ENCODE results near the gene CHST15.

Gene CHST15

GRCh38 chr10:124117511-124117785 is 24.1 kb upstream of the CHST15 start:
- no peak for TF ChIP-seq GATA2 (IDR thresholded peaks at IDR 0.05; ENCODE audit: low read depth, low read length)
- no peak for TF ChIP-seq GATA3 (IDR thresholded peaks at IDR 0.05; ENCODE audit: low read depth, low read length)

GRCh38 chr10:124116771-124117510 is 23.5 kb upstream of the CHST15 start:
- TF ChIP-seq GATA2 (IDR thresholded peaks at IDR 0.05; ENCODE audit: low read depth, low read length) (peak; percentile 86), GATA3 (IDR thresholded peaks at IDR 0.05; ENCODE audit: low read depth, low read length) (no peak)

GRCh38 chr10:124114696-124115095 is 21.3 kb upstream of the CHST15 start:
- TF ChIP-seq GATA2 (IDR thresholded peaks at IDR 0.05; ENCODE audit: low read depth, low read length) (no peak), GATA3 (IDR thresholded peaks at IDR 0.05; ENCODE audit: low read depth, low read length) (no peak)

GRCh38 chr10:124112891-124113580 is 19.6 kb upstream of the CHST15 start:
- TF ChIP-seq GATA3 (IDR thresholded peaks at IDR 0.05; ENCODE audit: low read depth, low read length), result no peak
- TF ChIP-seq GATA2 (IDR thresholded peaks at IDR 0.05; ENCODE audit: low read depth, low read length), result no peak

GRCh38 chr10:124110882-124111281 is 17.5 kb upstream of the CHST15 start:
- TF ChIP-seq GATA3 (IDR thresholded peaks at IDR 0.05; ENCODE audit: low read depth, low read length) (no peak), GATA2 (IDR thresholded peaks at IDR 0.05; ENCODE audit: low read depth, low read length) (peak; percentile 58; the same call in 1 of the 2 replicates)

GRCh38 chr10:124109261-124109660 is 15.9 kb upstream of the CHST15 start:
- TF ChIP-seq GATA2 (IDR thresholded peaks at IDR 0.05; ENCODE audit: low read depth, low read length) (no peak), GATA3 (IDR thresholded peaks at IDR 0.05; ENCODE audit: low read depth, low read length) (no peak)

GRCh38 chr10:124107072-124107471 is 13.7 kb upstream of the CHST15 start:
- TF ChIP-seq GATA3 (IDR thresholded peaks at IDR 0.05; ENCODE audit: low read depth, low read length), result no peak
- TF ChIP-seq GATA2 (IDR thresholded peaks at IDR 0.05; ENCODE audit: low read depth, low read length), result no peak

GRCh38 chr10:124106241-124106879 is 13.0 kb upstream of the CHST15 start:
- TF ChIP-seq GATA2 (IDR thresholded peaks at IDR 0.05; ENCODE audit: low read depth, low read length) (no peak), GATA3 (IDR thresholded peaks at IDR 0.05; ENCODE audit: low read depth, low read length) (no peak)

- TF ChIP-seq GATA2 (IDR thresholded peaks at IDR 0.05; ENCODE audit: low read depth, low read length) (no peak), GATA3 (IDR thresholded peaks at IDR 0.05; ENCODE audit: low read depth, low read length) (no peak)
Observed at GRCh38 chr10:124105594-124105993, 12.2 kb upstream of the CHST15 start.

- TF ChIP-seq GATA2 (IDR thresholded peaks at IDR 0.05; ENCODE audit: low read depth, low read length) (no peak), GATA3 (IDR thresholded peaks at IDR 0.05; ENCODE audit: low read depth, low read length) (no peak)
Observed at GRCh38 chr10:124105045-124105444, 11.6 kb upstream of the CHST15 start.

GRCh38 chr10:124104011-124104627 is 10.7 kb upstream of the CHST15 start:
- TF ChIP-seq GATA2 (IDR thresholded peaks at IDR 0.05; ENCODE audit: low read depth, low read length) (no peak), GATA3 (IDR thresholded peaks at IDR 0.05; ENCODE audit: low read depth, low read length) (no peak)

- no peak for TF ChIP-seq GATA3 (IDR thresholded peaks at IDR 0.05; ENCODE audit: low read depth, low read length)
- no peak for TF ChIP-seq GATA2 (IDR thresholded peaks at IDR 0.05; ENCODE audit: low read depth, low read length)
Observed at GRCh38 chr10:124101351-124101750, 8.0 kb upstream of the CHST15 start.

GRCh38 chr10:124100124-124100523 is 6.7 kb upstream of the CHST15 start:
- TF ChIP-seq GATA2 (IDR thresholded peaks at IDR 0.05; ENCODE audit: low read depth, low read length) (no peak), GATA3 (IDR thresholded peaks at IDR 0.05; ENCODE audit: low read depth, low read length) (no peak)

GRCh38 chr10:124099604-124100003 is 6.2 kb upstream of the CHST15 start:
- TF ChIP-seq GATA3 (IDR thresholded peaks at IDR 0.05; ENCODE audit: low read depth, low read length) (no peak), GATA2 (IDR thresholded peaks at IDR 0.05; ENCODE audit: low read depth, low read length) (no peak)
